GM12878 (cell line): ENCODE measurements around the gene IDI2. TPM values are rescaled to one million over a fixed set of nuclear protein-coding genes. Genes with fewer than 3 reads are reported as not detected.
A peak's percentile ranks its signal among the peaks of the same experiment; 100 is the strongest.

Source experiments
- BACH1 ChIP-seq: fragments of 450-650 bp; IDR thresholded peaks from 2 replicates; pipeline ENCODE4 v1.6.1; 2017; ENCODE audit warnings: mild to moderate bottlenecking, borderline replicate concordance
- BCL11A ChIP-seq: IDR thresholded peaks from 2 replicates; pipeline ENCODE4 v1.6.1; 2011; ENCODE audit warnings: low read depth, low read length
- BMI1 ChIP-seq: fragments of 450-650 bp; IDR thresholded peaks from 2 replicates; pipeline ENCODE4 v1.6.1; 2016; ENCODE audit warnings: mild to moderate bottlenecking, moderate library complexity, borderline replicate concordance
- CREB1 ChIP-seq: IDR thresholded peaks from 2 replicates; pipeline ENCODE4 v1.6.1; 2012; ENCODE audit warnings: low read depth, mild to moderate bottlenecking, inconsistent platforms
- CUX1 ChIP-seq: IDR thresholded peaks from 2 replicates; pipeline ENCODE4 v1.6.1; 2012; ENCODE audit warnings: improper control_type of control experiment, low read depth, low read length; ENCODE audit not compliant: insufficient replicate concordance
- EP300 ChIP-seq, 2 experiments: fragments of 150-350 bp in 1 of 2; IDR thresholded peaks; 2 replicates each; pipeline ENCODE4 v1.6.1; 2011 to 2012; ENCODE audit warnings: low read depth in 2 of 2, low read length in 2 of 2, borderline replicate concordance in 1 of 2, improper control_type of control experiment in 1 of 2, inconsistent platforms in 1 of 2; ENCODE audit not compliant: control insufficient read depth in 1 of 2
- MTA2 ChIP-seq: fragments of 450-650 bp; IDR thresholded peaks from 2 replicates; pipeline ENCODE4 v1.6.1; 2016; ENCODE audit warnings: low read depth, mild to moderate bottlenecking, moderate library complexity
- NRF1 ChIP-seq: conservative IDR thresholded peaks from 2 replicates; pipeline ENCODE4 v1.6.1; 2011; ENCODE audit warnings: mild to moderate bottlenecking, low read depth, low read length, improper control_type of control experiment
- RCOR1 ChIP-seq: conservative IDR thresholded peaks from 2 replicates; pipeline ENCODE4 v1.6.1; 2012; ENCODE audit warnings: low read depth, low read length, improper control_type of control experiment
- SREBF2 ChIP-seq: IDR thresholded peaks from 2 replicates; pipeline ENCODE4 v1.6.1; 2012; ENCODE audit warnings: mild to moderate bottlenecking, low read length
- SUPT20H ChIP-seq: IDR thresholded peaks from 2 replicates; pipeline ENCODE4 v1.6.1; 2011; ENCODE audit warnings: low read depth, mild to moderate bottlenecking, low read length, moderate library complexity, borderline replicate concordance; ENCODE audit not compliant: control insufficient read depth
- ZZZ3 ChIP-seq: IDR thresholded peaks from 2 replicates; pipeline ENCODE4 v1.6.1; 2011; ENCODE audit warnings: low read depth; ENCODE audit not compliant: control insufficient read depth, insufficient read length
- polyA plus RNA-seq, 11 experiments: library from polyadenylated mRNA; depleted of rRNA in 4 of 11; unstranded in 6 of 11; stranded (reverse) in 5 of 11; fragments of >200 nt; fragmentation: Nextera tagmentation in 4 of 11; fragmentation: Illumina TruSeq in 1 of 11; extraction: Ambion mirVana in 4 of 11; extraction: Trizol in 1 of 11; gene quantifications; 1 replicate in 1 of 11; 2 replicates in 10 of 11; pipeline versions ENCODE4 v1.2.1 to v1.2.3, GENCODE V29; 2011 to 2016; ENCODE audit warnings: inconsistent platforms in 2 of 11, missing spikeins in 2 of 11, low read depth in 1 of 11
- total RNA-seq, 4 experiments: library from RNA; depleted of rRNA in 3 of 4; stranded (reverse); fragments of >200 nt in 3 of 4; fragmentation: Illumina TruSeq in 1 of 4; extraction: Trizol in 1 of 4; gene quantifications; 2 replicates each; pipeline versions ENCODE4 v1.2.1 to v1.2.3, GENCODE V29; 2013 to 2021
- TF ChIP-seq, protein P1 (sequence below): fragments of 450-650 bp; formaldehyde crosslinking; IDR thresholded peaks from 2 replicates; pipeline ENCODE4 v1.5.0; 2022; ENCODE audit warnings: mild to moderate bottlenecking, missing genetic modification characterization
- TF ChIP-seq, protein P2 (sequence below): fragments of 150-350 bp; IDR thresholded peaks from 2 replicates; pipeline ENCODE4 v1.6.1; 2016; ENCODE audit warnings: low read depth, low read length
- TF ChIP-seq, protein P3 (sequence below): IDR thresholded peaks from 2 replicates; pipeline ENCODE4 v1.6.1; 2011; ENCODE audit warnings: borderline replicate concordance, low read depth, mild to moderate bottlenecking, moderate library complexity, mixed read lengths, low read length; ENCODE audit not compliant: insufficient read depth; ENCODE audit errors: extremely low read length
- TF ChIP-seq, protein P4 (sequence below): IDR thresholded peaks from 2 replicates; pipeline ENCODE4 v1.6.1; 2011; ENCODE audit warnings: low read depth, low read length, improper control_type of control experiment, borderline replicate concordance

The IDI2 gene
- total and polyA plus RNA-seq, 10 of the 15 experiments (the other 5 are each of a cell fraction or from before 2014, with no cell fraction given) = 0.06 TPM; not detected in 9

DNA sequence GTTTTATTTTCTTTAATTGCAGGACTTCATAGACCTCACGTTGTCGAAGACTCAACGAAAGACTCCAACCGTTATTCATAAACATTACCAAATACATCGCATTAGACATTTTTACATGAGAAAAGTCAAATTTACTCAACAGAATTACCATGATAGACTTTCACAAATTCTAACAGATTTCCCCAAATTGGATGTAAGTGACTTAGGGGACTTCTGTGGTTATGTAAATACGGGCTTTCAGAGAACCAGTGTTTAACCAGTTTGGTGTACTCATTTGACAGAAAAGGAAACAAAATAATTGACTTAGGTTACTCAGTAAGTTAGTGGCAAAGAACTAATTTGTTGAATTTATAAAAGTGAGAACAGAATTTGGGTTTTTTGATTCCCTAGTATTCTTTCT lies 33.2 kb downstream of the IDI2 start (continued):
- TF ChIP-seq, protein P1, sequence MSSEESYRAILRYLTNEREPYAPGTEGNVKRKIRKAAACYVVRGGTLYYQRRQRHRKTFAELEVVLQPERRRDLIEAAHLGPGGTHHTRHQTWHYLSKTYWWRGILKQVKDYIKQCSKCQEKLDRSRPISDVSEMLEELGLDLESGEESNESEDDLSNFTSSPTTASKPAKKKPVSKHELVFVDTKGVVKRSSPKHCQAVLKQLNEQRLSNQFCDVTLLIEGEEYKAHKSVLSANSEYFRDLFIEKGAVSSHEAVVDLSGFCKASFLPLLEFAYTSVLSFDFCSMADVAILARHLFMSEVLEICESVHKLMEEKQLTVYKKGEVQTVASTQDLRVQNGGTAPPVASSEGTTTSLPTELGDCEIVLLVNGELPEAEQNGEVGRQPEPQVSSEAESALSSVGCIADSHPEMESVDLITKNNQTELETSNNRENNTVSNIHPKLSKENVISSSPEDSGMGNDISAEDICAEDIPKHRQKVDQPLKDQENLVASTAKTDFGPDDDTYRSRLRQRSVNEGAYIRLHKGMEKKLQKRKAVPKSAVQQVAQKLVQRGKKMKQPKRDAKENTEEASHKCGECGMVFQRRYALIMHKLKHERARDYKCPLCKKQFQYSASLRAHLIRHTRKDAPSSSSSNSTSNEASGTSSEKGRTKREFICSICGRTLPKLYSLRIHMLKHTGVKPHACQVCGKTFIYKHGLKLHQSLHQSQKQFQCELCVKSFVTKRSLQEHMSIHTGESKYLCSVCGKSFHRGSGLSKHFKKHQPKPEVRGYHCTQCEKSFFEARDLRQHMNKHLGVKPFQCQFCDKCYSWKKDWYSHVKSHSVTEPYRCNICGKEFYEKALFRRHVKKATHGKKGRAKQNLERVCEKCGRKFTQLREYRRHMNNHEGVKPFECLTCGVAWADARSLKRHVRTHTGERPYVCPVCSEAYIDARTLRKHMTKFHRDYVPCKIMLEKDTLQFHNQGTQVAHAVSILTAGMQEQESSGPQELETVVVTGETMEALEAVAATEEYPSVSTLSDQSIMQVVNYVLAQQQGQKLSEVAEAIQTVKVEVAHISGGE (CRISPR knock-in tag) = no peak
- TF ChIP-seq SUPT20H = no peak
- TF ChIP-seq, protein P2, sequence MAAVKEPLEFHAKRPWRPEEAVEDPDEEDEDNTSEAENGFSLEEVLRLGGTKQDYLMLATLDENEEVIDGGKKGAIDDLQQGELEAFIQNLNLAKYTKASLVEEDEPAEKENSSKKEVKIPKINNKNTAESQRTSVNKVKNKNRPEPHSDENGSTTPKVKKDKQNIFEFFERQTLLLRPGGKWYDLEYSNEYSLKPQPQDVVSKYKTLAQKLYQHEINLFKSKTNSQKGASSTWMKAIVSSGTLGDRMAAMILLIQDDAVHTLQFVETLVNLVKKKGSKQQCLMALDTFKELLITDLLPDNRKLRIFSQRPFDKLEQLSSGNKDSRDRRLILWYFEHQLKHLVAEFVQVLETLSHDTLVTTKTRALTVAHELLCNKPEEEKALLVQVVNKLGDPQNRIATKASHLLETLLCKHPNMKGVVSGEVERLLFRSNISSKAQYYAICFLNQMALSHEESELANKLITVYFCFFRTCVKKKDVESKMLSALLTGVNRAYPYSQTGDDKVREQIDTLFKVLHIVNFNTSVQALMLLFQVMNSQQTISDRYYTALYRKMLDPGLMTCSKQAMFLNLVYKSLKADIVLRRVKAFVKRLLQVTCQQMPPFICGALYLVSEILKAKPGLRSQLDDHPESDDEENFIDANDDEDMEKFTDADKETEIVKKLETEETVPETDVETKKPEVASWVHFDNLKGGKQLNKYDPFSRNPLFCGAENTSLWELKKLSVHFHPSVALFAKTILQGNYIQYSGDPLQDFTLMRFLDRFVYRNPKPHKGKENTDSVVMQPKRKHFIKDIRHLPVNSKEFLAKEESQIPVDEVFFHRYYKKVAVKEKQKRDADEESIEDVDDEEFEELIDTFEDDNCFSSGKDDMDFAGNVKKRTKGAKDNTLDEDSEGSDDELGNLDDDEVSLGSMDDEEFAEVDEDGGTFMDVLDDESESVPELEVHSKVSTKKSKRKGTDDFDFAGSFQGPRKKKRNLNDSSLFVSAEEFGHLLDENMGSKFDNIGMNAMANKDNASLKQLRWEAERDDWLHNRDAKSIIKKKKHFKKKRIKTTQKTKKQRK = no peak
- no peak for TF ChIP-seq RCOR1
- no peak for TF ChIP-seq CUX1
- TF ChIP-seq SREBF2 = no peak
- no peak for TF ChIP-seq EP300 (IDR thresholded peaks at IDR 0.05; ENCODE audit: borderline replicate concordance in 1 of 2, control insufficient read depth in 1 of 2, low read depth in 2 of 2, low read length in 2 of 2)
- TF ChIP-seq, protein P3, sequence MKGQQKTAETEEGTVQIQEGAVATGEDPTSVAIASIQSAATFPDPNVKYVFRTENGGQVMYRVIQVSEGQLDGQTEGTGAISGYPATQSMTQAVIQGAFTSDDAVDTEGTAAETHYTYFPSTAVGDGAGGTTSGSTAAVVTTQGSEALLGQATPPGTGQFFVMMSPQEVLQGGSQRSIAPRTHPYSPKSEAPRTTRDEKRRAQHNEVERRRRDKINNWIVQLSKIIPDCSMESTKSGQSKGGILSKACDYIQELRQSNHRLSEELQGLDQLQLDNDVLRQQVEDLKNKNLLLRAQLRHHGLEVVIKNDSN = no peak
- no peak for TF ChIP-seq NRF1
- no peak for TF ChIP-seq CREB1
- TF ChIP-seq ZZZ3 = no peak
- TF ChIP-seq, protein P4, sequence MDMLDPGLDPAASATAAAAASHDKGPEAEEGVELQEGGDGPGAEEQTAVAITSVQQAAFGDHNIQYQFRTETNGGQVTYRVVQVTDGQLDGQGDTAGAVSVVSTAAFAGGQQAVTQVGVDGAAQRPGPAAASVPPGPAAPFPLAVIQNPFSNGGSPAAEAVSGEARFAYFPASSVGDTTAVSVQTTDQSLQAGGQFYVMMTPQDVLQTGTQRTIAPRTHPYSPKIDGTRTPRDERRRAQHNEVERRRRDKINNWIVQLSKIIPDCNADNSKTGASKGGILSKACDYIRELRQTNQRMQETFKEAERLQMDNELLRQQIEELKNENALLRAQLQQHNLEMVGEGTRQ = no peak
- TF ChIP-seq BACH1 = no peak
- TF ChIP-seq BMI1 = no peak
- TF ChIP-seq MTA2 = peak; percentile 92
- peak; percentile 29; the same call in 1 of the 2 replicates for TF ChIP-seq BCL11A
